Activated naive CD4-positive, alpha-beta T cell treated with anti-CD3 and anti-CD28 coated beads for 36 hours (primary cell): ENCODE data around the gene RAD21L1. TPM values are rescaled to one million over a fixed set of nuclear protein-coding genes. Genes with fewer than 3 reads are reported as not detected.

ENCODE experiments used
- CTCF ChIA-PET: fragments of 350-600 bp; sonication (Branson Sonifier 250); formaldehyde crosslinking; loops from one replicate; lab custom pipeline; 2021; ENCODE audit warnings: antibody characterized with exemption; lab: Charles Lee
- DNase-seq: peaks from one replicate; pipeline ENCODE4 v3.0.0-alpha.2; 2020
- H3K27ac Mint-ChIP-seq: one replicate; pipeline ENCODE4 v1.8.0; 2021; ENCODE audit warnings: mild to moderate bottlenecking, mixed read lengths
- H3K27me3 Mint-ChIP-seq: one replicate; pipeline ENCODE4 v1.8.0; 2021; ENCODE audit warnings: low read depth, mixed read lengths
- H3K36me3 Mint-ChIP-seq: one replicate; pipeline ENCODE4 v1.8.0; 2021; ENCODE audit warnings: low read depth, mixed read lengths
- H3K4me1 Mint-ChIP-seq: one replicate; pipeline ENCODE4 v1.8.0; 2021; ENCODE audit warnings: low read depth, mixed read lengths
- H3K4me3 Mint-ChIP-seq: one replicate; pipeline ENCODE4 v1.8.0; 2021; ENCODE audit warnings: mild to moderate bottlenecking, moderate library complexity, mixed read lengths
- H3K9me3 Mint-ChIP-seq: one replicate; pipeline ENCODE4 v1.8.0; 2021; ENCODE audit warnings: mixed read lengths
- intact Hi-C: fragments of 100-400 bp; cut with micrococcal nuclease; formaldehyde crosslinking; loops from one replicate; pipeline ENCODE4 v1.15.1; 2023
- total RNA-seq, 2 experiments: library from RNA; stranded (reverse); gene quantifications; one replicate each; pipeline ENCODE4 v1.2.3, GENCODE V29; 2021

Gene RAD21L1
- total RNA-seq = not detected

GRCh38 chr20:1225783-1226654 is at the start of gene RAD21L1:
RAD21L1 (plus strand) TSS chr20:1226044; CDS start chr20:1228454, 2,410 bp downstream.
- H3K4me1 Mint-ChIP-seq = peaks cover 10% of the 10 kb centered on the region
- CTCF ChIA-PET = interaction anchor here (0.9 to 1.8 kb wide), 4 partner anchors 13 to 87 kb away, joined by 3 to 4 read pairs (median 4); no protein-coding TSS in a partner anchor
- DNase-seq = peak; percentile 88
- H3K27me3 Mint-ChIP-seq = peaks cover 6% of the 10 kb centered on the region
- no peaks in the 10 kb centered on the region for H3K36me3 Mint-ChIP-seq
- intact Hi-C loops = loop anchor here (1.0 to 5.0 kb wide), 7 partner anchors 41 to 211 kb away; partner anchors contain the start of genes FKBP1A, PSMF1 and SNPH
- peaks cover 9% of the 10 kb centered on the region for H3K9me3 Mint-ChIP-seq
- peak within 1 kb of the TSS; percentile 83 for H3K4me3 Mint-ChIP-seq
- no peak within 1 kb of the TSS for H3K27ac Mint-ChIP-seq

- no peak overlapping the region for H3K4me3 Mint-ChIP-seq
- H3K9me3 Mint-ChIP-seq = no peaks in the 10 kb centered on the region
- H3K36me3 Mint-ChIP-seq = peaks cover 14% of the 10 kb centered on the region
- intact Hi-C loops = no loop called here
- no peak for DNase-seq
- no peak overlapping the region for H3K27ac Mint-ChIP-seq
- peaks cover under 1% of the 10 kb centered on the region for H3K27me3 Mint-ChIP-seq
- CTCF ChIA-PET = interaction anchor here (0.6 to 1.4 kb wide), 2 partner anchors 10 to 31 kb away, joined by 3 read pairs; no protein-coding TSS in a partner anchor
- no peaks in the 10 kb centered on the region for H3K4me1 Mint-ChIP-seq
Observed at GRCh38 chr20:1177680-1178079, 48.2 kb upstream of the RAD21L1 start.

- H3K4me3 Mint-ChIP-seq = no peak overlapping the region
- no peaks in the 10 kb centered on the region for H3K4me1 Mint-ChIP-seq
- DNase-seq = no peak
- CTCF ChIA-PET = interaction anchor here (0.6 to 1.4 kb wide), 2 partner anchors 9 to 31 kb away, joined by 3 read pairs; no protein-coding TSS in a partner anchor
- H3K9me3 Mint-ChIP-seq = no peaks in the 10 kb centered on the region
- intact Hi-C loops = no loop called here
- H3K36me3 Mint-ChIP-seq = peaks cover 14% of the 10 kb centered on the region
- H3K27ac Mint-ChIP-seq = no peak overlapping the region
- H3K27me3 Mint-ChIP-seq = peaks cover 5% of the 10 kb centered on the region
Observed at GRCh38 chr20:1178103-1178502, 47.7 kb upstream of the RAD21L1 start.

- no peak for DNase-seq
- intact Hi-C loops = no loop called here
- no peak overlapping the region for H3K27ac Mint-ChIP-seq
- CTCF ChIA-PET = interaction anchor here (0.7 to 0.8 kb wide), 2 partner anchors 11 to 34 kb away, joined by 3 to 4 read pairs; no protein-coding TSS in a partner anchor
- H3K9me3 Mint-ChIP-seq = no peaks in the 10 kb centered on the region
- no peak overlapping the region for H3K4me3 Mint-ChIP-seq
- H3K27me3 Mint-ChIP-seq = peaks cover 9% of the 10 kb centered on the region
- H3K4me1 Mint-ChIP-seq = no peaks in the 10 kb centered on the region
- H3K36me3 Mint-ChIP-seq = peaks cover 14% of the 10 kb centered on the region
Observed at GRCh38 chr20:1178623-1179022, 47.2 kb upstream of the RAD21L1 start.

GRCh38 chr20:1180949-1181348 is 44.9 kb upstream of the RAD21L1 start:
- Mint-ChIP-seq H3K4me1 (peaks cover 6% of the 10 kb centered on the region), H3K4me3 (no peak overlapping the region), H3K36me3 (peaks cover 2% of the 10 kb centered on the region), H3K27ac (no peak overlapping the region), H3K27me3 (peaks cover 21% of the 10 kb centered on the region), H3K9me3 (no peaks in the 10 kb centered on the region)
- DNase-seq = no peak
- CTCF ChIA-PET = interaction anchor here (0.8 to 1.2 kb wide), 2 partner anchors 32 to 363 kb away, joined by 3 read pairs; no protein-coding TSS in a partner anchor
- intact Hi-C loops = loop anchor here (10.0 kb wide), 1 partner anchor 206 kb away; no protein-coding TSS in a partner anchor

- Mint-ChIP-seq H3K27me3 (peaks cover 24% of the 10 kb centered on the region), H3K9me3 (no peaks in the 10 kb centered on the region), H3K4me3 (no peak overlapping the region), H3K4me1 (peaks cover 6% of the 10 kb centered on the region), H3K27ac (no peak overlapping the region), H3K36me3 (no peaks in the 10 kb centered on the region)
- CTCF ChIA-PET = no interaction called here
- intact Hi-C loops = loop anchor here (10.0 kb wide), 1 partner anchor 207 kb away; no protein-coding TSS in a partner anchor
- DNase-seq = no peak
Observed at GRCh38 chr20:1182106-1182505, 43.7 kb upstream of the RAD21L1 start.

- DNase-seq = no peak
- peak overlapping the region; percentile 56 for H3K27ac Mint-ChIP-seq
- H3K4me1 Mint-ChIP-seq = peaks cover 6% of the 10 kb centered on the region
- no peak overlapping the region for H3K4me3 Mint-ChIP-seq
- intact Hi-C loops = loop anchor here (10.0 kb wide), 1 partner anchor 208 kb away; no protein-coding TSS in a partner anchor
- CTCF ChIA-PET = no interaction called here
- no peaks in the 10 kb centered on the region for H3K9me3 Mint-ChIP-seq
- H3K36me3 Mint-ChIP-seq = no peaks in the 10 kb centered on the region
- peaks cover 24% of the 10 kb centered on the region for H3K27me3 Mint-ChIP-seq
Observed at GRCh38 chr20:1183153-1183552, 42.7 kb upstream of the RAD21L1 start.

- Mint-ChIP-seq H3K27me3 (peaks cover 24% of the 10 kb centered on the region), H3K4me3 (peak overlapping the region; percentile 63), H3K36me3 (no peaks in the 10 kb centered on the region), H3K27ac (no peak overlapping the region), H3K4me1 (peaks cover 6% of the 10 kb centered on the region), H3K9me3 (no peaks in the 10 kb centered on the region)
- intact Hi-C loops = loop anchor here (2.0 to 10.0 kb wide), 2 partner anchors 29 to 209 kb away; no protein-coding TSS in a partner anchor
- CTCF ChIA-PET = interaction anchor here (0.9 to 1.0 kb wide), 2 partner anchors 14 to 267 kb away, joined by 3 read pairs; no protein-coding TSS in a partner anchor
- no peak for DNase-seq
Observed at GRCh38 chr20:1184260-1184637, 41.6 kb upstream of the RAD21L1 start.

- peak within 1 kb of the TSS; percentile 63 for H3K4me3 Mint-ChIP-seq
- CTCF ChIA-PET = interaction anchor here (0.9 to 1.0 kb wide), 2 partner anchors 14 to 266 kb away, joined by 3 read pairs; no protein-coding TSS in a partner anchor
- H3K9me3 Mint-ChIP-seq = no peaks in the 10 kb centered on the region
- intact Hi-C loops = loop anchor here (1.0 to 10.0 kb wide), 3 partner anchors 28 to 368 kb away; no protein-coding TSS in a partner anchor
- H3K27me3 Mint-ChIP-seq = peaks cover 24% of the 10 kb centered on the region
- DNase-seq = no peak
- H3K27ac Mint-ChIP-seq = no peak within 1 kb of the TSS
- no peaks in the 10 kb centered on the region for H3K36me3 Mint-ChIP-seq
- H3K4me1 Mint-ChIP-seq = peaks cover 6% of the 10 kb centered on the region
Observed at GRCh38 chr20:1184638-1185315, 41.1 kb upstream of the RAD21L1 start, which contains the start of gene TMEM74B. TMEM74B (minus strand) TSS chr20:1184981; CDS start chr20:1183801, 1,180 bp downstream.

GRCh38 chr20:1185316-1185741 is 40.5 kb upstream of the RAD21L1 start:
- Mint-ChIP-seq H3K4me1 (peaks cover 6% of the 10 kb centered on the region), H3K9me3 (no peaks in the 10 kb centered on the region), H3K36me3 (no peaks in the 10 kb centered on the region), H3K27me3 (peaks cover 24% of the 10 kb centered on the region), H3K27ac (no peak overlapping the region), H3K4me3 (peak overlapping the region; percentile 11)
- intact Hi-C loops = loop anchor here (1.0 to 10.0 kb wide), 3 partner anchors 27 to 369 kb away; no protein-coding TSS in a partner anchor
- CTCF ChIA-PET = no interaction called here
- peak; percentile 12 for DNase-seq

- Mint-ChIP-seq H3K27me3 (peaks cover 24% of the 10 kb centered on the region), H3K36me3 (no peaks in the 10 kb centered on the region)
Observed at GRCh38 chr20:1185790-1186334, 40.0 kb upstream of the RAD21L1 start.

More at GRCh38 chr20:1185790-1186334, 40.0 kb upstream of the RAD21L1 start:
- intact Hi-C loops = loop anchor here (1.0 to 10.0 kb wide), 3 partner anchors 27 to 370 kb away; no protein-coding TSS in a partner anchor
- Mint-ChIP-seq H3K4me1 (peaks cover 6% of the 10 kb centered on the region), H3K27ac (no peak overlapping the region), H3K4me3 (peak overlapping the region; percentile 41), H3K9me3 (no peaks in the 10 kb centered on the region)
- CTCF ChIA-PET = interaction anchor here (0.6 to 1.2 kb wide), 5 partner anchors 12 to 143 kb away, joined by 3 to 4 read pairs (median 3); no protein-coding TSS in a partner anchor
- DNase-seq = peak; percentile 68
